ENCODE data around the gene BCAS3.

The BCAS3 gene

DNA sequence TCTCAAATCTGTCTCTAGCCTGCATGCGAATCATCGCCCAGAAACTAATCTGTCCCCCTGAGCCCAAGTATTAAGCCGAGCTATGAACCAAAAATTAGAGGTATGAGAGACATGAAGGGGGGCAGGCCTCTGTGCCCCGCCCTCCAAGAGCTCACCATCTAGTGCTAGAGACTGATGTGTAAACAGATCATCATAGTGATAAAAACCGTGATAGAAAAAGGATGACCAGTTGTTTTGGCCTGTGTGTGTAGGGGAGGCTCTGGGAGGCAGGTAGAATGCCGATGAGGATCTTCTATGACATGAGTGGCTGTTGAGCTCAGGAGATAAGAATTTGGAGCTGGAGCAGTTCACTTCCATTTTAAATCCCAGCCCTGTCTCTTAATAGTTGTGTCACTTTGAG lies 632.9 kb downstream of the BCAS3 start:
- DNase-seq = no peak

DNA sequence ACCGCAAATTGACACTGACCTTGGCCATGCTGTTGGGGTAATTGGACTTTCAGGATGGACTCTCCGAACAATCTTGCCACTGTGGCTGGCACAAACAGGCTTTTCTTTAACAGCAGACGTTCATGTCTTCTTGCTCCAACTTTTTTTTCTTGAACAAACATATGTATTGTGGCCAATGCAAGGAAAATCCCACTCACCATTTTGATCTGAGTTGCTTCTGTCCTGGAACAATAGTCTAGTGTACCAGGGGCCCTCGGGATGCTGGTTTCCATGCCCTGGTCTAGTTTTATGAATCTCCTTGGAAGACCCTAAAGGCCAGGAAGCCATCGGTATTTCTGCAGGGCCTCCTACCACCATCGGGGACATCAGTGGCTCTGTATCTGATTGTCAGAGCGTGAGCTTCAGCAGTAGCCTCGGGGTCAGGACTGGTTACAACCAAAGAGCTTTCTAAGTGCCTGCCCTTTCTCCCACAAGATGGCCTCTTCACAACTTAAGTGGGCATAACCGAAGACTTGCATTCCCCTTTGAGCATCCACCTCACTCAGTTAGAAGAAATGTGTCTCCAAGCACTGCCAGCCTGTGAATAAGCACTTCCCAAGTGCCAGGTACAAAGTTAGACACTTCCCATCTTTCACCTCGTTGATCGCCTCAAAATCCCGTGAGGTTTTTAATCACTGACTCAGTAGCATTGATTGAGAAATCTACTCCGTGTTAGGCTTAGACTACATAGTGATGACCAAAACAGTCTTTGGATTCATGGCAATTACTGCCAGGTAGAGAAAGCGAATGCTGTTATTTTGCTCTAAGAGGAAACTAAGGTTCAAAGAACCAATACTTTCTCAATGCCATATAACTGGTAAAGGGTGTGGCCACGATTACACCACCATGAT lies 635.0 kb downstream of the BCAS3 start:
- DNase-seq = no peak

DNA sequence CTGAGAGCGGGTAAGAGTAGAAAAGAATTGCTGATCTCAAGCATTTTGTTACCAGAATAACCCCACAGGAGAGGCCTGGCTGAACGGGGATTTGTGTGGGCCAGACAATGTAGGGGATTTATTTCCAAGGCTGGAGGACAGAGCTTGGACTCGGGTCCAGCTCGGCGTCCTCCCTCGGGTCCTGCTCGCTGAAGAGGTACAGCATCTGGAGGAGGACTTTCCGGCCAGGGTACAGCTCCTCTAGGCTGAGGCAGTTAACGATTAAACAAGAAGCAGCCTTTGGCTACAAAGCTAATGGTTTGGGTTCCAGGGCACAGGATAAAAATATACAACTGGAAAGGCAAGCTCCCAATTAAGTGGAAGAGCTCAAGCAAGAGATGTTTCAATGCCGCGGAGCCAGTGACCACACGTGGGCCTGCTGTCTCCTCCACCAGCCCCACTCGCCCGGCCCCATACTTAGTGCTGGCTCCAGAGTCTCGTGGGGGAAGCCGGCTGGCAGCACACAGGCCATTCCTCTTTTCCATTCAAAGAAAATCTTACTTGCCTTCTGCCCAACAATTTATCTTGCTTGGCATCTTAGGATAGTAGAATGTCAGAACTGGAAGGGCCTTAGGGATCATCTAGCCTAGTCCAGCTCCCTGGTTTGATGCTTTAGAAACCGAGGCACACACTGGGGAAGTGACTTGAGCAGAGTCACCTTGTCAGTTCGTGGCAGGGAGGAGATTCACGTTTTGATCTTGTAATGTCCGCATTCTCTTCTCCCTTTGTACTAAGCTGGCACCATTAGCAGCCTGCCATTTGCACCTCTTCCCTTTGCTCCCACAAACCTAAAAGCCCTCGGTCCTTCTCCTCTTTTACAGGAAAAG lies 636.0 kb downstream of the BCAS3 start:
- DNase-seq = no peak

DNA sequence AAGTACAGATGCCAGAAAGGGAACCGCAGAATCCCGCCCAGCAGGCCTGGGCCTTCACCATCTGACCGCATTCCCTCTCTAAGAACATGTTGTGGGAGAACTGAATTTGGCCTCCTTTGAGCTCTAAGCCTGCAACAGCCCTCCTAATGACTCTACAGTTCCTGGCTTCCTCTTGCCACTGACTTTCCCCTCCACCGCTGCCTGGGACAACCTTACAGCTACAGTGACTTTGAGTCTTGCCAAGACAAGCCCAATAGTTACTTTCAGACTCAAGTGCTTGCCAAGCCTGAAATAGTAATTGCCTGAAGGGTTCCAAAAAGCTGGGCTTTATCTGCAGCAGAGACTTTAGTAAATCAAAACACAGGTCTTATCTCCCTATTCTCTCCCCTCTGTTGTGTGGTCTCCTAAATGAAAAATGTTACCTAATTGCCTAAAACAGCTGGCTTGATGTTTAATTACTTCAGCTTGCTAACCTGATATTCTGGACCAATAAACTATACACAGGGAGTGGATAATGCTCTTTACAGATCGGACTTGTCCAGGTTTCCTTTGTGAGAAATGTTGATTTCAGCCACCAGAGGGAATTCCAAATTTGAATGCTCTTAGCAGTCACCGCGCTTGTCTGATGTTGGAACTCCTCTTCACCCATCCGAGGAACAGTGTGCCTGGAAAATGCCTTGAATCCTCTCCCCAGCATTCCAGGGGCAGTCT lies 636.9 kb downstream of the BCAS3 start:
- DNase-seq = no peak

DNA sequence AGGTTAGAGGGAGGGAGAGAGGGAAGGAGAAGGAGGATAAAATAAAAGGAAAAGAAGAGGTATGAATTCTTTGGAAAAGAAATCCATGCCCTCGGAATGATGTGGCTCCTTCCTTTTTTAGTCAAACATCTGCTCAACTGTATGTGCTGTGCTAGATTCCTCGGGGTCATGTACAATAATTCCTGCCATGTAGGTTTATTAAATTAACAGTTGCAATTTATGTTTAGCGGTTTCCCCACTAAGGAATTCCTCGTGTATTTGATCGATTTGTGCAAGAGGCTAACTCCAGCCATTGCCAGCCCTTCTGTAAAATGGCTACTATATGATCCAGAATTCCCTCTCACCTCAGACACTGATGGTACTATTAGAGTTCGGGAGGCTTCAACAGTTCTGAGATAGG lies 639.0 kb downstream of the BCAS3 start:
- no peak for DNase-seq

DNA sequence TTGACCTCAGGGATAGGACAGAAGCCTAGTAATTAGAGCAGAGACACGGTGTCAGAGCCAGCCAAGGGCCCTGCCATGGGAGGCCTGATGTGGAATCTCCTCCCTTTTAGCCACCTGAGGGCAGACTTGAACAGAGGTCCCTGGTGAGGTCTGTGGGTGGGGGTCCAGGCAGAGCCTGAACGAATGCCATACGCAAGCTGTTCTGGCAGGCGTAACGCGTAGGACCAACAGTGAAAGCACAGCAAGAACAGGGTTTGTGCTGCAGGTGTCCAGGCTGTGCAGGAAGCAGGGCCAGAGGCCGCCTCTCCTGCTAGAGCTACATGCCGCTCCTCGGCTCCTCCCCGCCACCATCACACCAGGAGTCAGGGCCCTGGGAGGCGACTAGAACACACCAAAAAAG lies 640.1 kb downstream of the BCAS3 start:
- DNase-seq = no peak

DNA sequence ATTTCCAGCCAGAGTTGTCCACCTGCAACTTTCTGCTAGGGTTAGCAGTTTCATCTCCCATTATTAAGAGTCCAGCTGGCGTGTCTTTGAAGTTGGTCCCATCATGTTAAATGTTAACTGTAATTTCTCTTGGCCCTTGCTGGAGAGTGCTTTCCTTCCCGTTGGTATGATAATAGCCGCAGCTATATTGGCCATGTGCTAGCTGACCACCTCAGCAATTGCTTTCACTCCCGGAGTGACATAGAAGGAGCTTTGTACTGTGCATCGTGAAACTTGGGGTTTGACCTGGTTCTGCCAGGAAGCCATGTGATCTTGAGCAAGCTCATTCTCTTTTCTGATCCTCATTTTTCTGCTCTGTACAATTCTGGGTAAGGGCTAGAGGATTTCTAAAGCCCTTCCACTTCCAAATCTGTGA lies 641.0 kb downstream of the BCAS3 start:
- DNase-seq = no peak

DNA sequence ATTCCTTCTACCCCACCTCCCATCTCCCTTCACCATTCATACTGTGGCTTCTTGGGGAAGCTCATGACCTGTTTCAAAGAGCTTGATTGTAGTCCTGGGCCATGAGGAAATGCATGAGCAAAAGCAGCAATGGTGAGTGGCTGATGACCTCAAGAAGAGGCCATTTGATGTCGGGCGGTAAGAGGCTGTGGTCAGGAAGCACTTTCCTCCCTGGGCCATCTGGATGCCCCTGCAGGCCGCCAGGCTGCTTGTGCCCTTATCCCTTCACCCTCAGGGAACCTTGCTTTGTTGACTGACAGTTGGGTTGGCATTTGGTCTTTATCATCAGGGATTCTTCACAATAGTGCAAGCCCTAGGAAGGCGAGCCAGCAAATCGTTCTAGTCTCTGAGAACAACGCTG lies 643.7 kb downstream of the BCAS3 start:
- DNase-seq = no peak

DNA sequence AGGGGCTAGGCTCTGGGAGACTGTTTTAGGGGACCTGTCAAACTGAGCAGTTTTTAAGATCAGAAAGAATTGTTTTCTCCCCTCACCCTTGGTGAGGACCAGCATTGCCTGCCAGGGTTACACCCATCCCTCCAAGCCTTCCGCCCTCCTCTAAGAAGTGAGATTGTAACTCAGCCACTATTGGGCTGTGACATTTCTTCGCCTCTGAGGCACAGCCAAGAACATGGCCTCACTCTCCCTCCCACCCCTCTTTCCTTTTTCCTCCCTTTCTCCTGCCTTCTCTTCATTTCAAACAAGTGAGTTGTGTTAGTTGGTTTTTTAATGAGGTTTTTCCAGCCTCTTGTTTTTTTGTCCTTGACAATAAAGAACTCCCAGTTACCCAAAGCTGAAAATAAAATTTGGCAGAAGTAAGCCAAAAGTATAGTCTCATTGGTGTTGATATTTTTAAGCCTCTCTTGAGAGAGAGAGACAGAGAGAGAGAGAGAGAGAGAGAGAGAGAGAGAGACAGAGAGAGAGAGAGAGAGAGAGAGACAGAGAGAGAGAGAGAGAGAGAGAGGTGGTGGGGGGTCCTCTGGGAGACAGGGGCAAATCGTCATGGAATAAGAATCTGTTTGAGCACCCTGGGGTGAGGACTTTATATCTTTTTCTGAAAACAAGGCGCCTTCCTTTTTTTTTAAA lies 644.8 kb downstream of the BCAS3 start:
- no peak for DNase-seq

DNA sequence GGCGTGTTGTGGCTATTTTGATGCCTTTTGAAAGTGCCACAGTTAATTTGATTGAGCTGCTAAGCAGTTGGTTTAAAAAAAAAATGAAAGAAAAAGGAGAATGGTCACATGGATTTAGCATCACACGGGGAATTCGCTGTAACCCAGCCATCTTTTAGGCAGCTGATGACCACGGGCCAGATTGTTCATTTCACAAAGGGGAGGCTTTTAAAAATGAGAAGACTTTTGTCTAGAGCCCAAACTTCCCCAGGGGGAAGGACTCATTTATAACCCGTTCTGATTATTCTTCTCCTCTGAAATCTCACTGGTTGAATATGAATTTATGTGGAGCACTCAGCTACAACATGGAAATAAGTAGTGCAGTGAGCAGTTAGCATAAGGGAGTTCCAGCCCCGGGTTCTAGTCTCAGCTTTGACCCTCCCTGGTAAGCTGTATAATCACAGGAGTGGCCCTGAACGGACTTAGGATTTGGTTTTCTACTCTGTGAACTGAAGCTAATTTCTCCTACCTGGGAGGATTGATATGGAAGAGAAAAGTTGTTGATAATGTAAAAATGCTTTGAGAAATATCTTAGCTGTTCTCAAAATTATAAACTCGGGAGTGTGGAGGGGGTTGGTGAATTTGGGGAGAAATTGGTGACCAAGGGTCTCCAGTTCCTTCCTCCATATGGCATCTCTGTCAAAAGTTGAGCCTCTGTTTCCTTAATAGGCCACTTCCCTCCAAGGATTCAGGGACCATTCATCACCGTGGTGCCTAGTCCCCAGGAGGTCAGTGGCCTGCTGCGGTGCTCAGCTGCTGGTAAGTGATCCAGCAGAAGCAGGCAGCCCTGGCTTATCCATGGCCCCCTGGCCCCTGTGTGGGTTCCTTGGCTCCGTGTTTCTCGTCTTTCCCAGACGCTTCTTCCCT lies 645.6 kb downstream of the BCAS3 start:
- DNase-seq = no peak

DNA sequence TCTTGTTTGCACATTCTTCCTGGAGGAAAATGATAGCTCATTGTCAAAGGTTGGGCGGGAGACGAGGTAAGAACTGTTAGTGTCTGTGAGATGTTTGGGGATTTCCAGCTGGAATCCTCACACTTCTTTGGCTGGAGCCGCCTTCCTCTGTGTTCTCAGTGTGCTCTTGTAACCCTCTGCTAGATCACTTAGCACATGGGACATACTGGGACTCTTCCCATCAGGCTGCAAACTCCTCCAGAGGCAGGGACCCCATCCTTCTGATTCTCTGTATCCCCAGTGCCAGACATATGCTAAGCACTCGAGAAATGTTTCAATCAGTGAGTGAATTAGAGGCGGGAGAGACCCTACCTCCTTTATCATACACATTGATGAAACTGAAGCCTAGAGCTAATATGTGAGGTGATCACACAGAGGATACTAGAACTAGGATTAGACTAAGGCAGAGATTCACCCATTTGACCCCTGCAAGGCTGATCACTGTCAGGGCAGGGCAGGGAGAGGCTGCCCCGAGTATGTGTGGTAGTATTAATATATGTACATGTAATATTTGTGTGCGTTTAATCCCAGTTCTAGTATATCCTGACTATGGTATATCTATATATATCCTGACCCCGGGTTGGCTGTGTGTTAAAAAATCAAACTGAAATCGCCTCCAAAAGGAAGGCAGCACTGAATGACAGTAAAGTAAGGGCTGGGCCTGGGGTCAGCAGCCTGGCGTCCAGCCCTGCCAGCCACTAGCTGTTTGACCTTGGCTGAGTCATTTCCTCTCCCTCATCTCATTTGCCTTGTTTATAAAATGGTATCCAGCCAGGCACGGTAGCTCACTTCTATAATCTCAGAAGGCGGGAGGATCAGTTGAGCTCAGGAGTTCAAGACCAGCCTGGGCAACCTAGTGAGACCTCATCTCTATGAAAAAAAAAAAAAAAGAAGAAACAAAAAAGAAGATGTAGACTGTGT lies 646.5 kb downstream of the BCAS3 start:
- DNase-seq = no peak

DNA sequence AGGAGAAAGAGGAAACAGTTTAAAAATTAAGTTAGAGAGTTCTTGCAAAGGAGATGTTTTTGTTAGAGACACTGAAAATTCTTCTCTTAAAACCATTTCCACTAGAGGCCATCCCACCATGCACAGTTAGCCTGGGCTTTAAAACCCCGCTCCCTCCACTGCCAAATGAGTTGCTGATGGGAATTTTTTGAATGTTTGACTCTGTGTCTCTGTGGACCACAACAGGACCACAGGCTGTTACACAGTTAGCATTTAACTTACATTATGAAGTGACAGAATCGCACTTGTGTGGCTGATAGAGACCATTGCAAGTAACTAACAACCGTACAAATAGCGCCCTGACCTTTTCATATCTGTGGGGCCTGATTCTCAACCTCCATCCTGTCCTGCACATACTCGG lies 647.3 kb downstream of the BCAS3 start:
- no peak for DNase-seq

DNA sequence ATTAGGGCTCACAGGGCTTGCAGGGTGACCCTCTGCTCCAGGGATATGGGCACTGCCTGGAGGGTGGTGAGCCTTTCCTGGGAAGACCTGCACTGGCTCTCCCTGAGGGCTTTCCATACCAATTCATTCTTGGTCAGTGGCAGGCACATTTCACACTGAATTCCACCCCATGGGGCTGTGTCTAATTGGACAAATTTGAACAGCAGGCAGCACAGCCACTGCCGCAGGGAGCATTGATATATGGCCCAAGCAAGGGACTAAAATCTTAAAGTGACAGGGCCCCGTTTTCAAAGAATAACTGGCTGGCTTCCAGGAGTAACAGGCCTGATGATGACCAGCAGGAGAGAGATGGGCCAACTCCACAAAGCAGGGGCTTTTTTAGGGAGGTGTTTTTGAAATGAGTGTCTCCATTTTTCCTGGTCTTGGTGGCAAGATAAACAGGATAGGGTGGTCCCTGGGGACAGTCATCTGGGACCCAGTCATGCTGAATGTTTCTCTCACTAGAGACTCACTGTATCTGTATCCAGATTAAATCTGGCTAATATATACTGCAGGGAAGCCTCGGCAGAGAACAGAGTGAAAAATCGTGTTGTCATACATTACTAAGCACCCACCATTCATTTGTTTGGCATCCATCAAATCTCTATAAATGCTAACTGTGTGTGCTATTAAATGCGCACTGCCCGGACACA lies 647.9 kb downstream of the BCAS3 start:
- DNase-seq = no peak

DNA sequence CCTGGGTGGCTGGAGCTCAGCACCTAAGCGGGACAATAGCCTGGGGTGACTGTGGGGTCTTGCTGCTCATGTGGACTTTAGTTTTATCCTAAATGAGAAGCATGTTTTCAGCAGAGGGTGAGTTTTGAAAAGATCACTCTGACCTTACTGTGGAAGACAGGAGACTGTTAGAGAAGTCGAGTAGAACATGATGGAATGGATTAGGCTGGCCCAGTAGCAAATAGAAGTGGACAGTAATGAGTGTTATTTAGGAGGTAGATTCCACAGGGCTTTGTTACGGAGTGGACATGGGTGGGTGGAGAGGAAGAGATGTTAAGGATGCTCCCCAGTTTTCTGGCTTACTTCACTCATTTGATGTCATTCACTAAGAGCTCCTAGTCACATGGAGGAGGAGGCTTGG lies 648.7 kb downstream of the BCAS3 start:
- DNase-seq = no peak

DNA sequence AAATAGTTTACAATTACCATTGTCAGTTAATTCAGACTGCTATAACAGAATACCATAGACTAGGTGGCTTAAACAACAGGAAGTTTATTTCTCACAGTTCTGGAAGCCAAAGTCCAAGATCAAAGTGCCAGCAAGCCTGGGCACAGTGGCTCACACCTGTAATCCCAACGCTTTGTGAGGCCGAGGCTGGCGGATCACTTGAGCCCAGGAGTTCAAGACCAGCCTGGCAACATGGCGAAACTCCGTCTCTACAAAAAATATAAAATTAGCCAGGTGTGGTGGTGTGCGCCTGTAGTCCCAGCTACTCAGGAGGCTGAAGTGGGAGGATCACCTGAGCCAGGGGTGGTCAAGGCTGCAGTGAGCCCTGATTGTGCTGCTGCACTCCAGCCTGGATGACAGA lies 650.7 kb downstream of the BCAS3 start:
- no peak for DNase-seq

DNA sequence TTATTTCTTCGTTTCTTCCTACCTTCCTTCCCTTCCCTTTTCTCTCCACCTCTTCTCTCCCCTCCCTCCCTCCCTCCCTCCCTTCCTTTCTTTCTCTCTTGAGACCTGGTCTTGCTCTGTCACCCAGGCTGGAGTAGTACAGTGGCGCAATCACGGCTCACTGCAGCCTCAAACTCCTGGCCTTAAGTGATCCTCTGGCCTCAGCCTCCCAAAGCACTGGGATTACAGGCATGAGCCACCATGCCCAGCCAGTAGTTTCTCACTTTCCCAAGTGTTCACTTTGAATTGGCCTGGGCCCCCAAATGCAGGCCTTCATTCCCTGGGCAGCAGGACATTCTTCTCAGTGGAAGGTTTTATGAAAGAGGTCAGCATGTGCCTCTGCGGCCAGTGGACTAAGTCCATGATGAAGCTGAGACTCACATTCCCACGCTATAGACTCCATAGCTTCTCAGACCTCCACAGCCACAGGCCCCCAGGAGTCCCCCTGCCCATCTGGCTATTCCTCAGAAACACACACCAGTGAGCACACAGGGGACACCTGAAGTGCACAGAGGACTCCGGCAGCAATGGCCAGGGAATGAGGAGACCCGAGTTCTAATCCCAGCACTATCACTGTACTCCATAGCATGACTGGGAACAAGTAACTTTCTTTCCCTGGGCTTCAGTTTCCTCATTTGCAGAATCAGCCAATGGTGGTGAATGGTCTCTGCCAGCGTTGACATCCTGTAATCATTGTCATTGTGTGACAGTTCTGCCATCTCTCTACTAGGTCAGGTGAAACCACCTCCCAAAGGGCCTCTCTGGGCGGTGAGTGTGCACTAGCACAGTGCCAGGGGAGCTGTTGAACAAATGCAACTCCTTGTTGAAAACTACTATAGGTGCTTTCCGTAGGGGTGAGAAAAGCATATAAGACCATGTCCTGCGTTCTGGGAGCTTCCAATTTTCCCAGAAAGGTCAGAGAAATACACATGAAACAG lies 652.8 kb downstream of the BCAS3 start:
- no peak for DNase-seq

DNA sequence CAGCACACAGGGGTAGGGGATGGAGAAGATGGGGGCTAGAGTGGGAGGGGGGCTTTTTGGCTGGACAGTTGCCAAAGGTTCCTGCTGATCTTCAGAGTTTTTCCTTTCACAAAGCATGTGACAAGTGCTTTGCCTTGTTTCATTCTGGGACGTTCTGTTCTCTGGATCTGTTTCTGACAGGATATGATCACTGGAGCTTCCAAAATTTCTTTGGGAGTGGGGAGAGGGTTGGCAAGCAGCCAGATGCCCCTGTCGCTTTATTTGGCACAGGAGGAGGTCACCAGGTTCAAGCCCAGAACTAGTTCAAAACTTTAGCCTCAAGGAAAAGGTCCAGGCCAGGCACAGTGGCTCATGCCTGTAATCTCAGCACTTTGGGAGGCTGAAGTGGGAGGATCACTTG lies 653.5 kb downstream of the BCAS3 start:
- no peak for DNase-seq

DNA sequence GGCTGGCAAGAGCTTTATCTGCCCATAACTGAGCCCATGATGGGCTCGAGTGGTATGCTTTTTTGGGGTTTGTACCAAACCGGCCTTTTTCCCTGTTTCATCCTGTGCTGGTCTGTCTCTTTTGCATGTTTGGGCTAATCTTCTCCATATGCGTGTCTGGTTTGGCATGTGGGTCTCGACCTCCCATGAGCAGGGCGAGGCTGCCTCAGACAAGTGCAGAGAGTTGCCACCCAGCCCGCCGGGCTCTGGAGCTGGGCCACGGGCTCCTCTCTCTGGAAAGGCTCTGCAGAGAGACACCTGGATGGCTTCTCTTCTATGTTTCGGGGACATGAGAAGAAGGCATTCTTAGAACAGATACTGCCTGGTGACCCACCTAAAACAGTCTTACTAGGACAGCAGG lies 654.2 kb downstream of the BCAS3 start:
- DNase-seq = no peak

DNA sequence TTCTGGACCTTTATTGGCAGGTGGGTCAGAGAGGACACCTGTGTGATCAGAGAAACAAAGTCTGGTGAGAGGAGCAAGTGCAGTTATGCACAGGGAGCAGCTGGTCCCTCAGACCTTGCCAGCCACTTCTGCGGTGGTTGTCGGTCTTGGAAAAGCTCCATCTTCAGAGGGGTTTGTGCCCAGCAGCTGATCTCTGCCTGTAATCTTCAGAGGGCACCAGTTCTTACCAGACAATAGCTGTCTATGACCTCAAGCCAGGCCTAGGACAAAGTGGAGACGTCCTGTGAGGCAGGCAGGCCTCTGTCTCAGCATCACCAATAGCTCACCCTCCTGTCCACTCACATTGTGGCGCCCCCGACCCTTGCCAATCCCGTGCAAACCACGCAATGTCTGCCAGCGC lies 655.5 kb downstream of the BCAS3 start:
- DNase-seq = no peak
